ENCODE data around the gene HES7. TPM values are rescaled to one million over a fixed set of nuclear protein-coding genes. Genes with fewer than 3 reads are reported as not detected.
A peak's percentile ranks its signal among the peaks of the same experiment; 100 is the strongest.

HES7 gene
- total and polyA plus RNA-seq, 5 donors = 0.25 to 0.76 (median 0.72) TPM

DNA sequence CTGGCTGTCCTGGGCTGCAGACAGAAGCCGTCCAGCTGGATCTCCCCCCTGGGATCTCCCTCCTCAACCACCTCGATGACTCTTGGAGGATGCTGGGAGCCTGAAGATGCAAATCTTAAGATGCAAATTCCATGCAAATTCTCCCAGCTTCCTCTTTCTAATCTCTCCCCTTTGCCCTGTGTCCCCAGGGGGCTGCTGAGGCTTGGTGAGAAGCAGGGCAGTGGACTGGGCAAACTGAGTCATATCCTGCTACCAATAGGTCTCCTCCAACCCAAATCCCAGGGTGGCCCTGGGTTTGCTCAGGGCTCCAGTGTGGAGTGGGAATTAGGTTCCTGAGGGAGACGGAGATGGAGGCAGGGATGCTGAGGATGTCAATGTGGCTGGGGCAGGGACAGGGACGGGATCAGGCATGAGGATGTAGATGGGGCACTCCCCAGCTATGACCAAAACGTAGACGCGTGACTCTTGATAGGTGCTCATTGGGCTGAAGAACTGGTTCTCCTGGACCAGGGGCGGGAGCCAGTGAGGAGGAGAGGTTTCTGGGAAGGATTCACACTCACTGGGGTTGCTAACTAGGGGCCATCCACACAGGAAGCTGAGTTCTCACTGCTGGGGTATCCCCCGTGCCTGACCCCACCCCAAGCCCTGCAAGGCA is 32.7 kb downstream of the HES7 start:
- intact Hi-C loops (cut with DNase I) = loop anchor here in 2 of 4 donors (10.0 kb wide), 2 partner anchors 214 to 224 kb away; partner anchors contain the start of gene ARHGEF15 (in 1 of the 2)
- Histone ChIP-seq H3K27ac (ENCODE audit: low read length) (no peak overlapping the region), H3K9me3 (ENCODE audit: control insufficient read depth, low read length) (no peaks in the 10 kb centered on the region), H3K4me1 (ENCODE audit: control insufficient read depth, insufficient read depth, low read length) (no peaks in the 10 kb centered on the region), H3K4me3 (ENCODE audit: low read length) (no peak overlapping the region), H3K27me3 (ENCODE audit: control insufficient read depth, insufficient read depth) (no peaks in the 10 kb centered on the region)
- ATAC-seq (peak in 1 of 2 donors; percentile 25), DNase-seq (no peak)
- 41% methylated on average over 9 of the region's 9 CpGs for WGBS

DNA sequence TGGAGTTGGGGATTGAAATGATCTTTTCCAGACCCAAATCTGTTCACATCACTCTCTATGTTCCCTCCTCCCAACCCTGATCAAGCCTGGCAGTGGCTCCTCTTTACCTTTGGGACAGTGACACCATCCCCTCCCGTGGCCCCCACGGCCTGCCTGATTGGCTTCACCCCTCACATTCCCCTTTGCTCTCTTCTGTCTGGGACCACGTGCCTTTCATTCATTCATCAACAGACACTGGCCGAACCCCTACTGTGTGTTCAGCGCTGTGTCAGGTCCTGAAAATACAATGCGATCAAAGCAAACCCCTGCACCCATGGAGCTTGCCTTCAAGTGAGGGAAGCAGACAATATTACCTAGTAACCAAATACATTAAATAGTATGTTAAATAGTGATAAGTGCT is 34.2 kb downstream of the HES7 start:
- H3K4me1 ChIP-seq (ENCODE audit: control insufficient read depth, insufficient read depth, low read length) = no peaks in the 10 kb centered on the region
- no peaks in the 10 kb centered on the region for H3K9me3 ChIP-seq (ENCODE audit: control insufficient read depth, low read length)
- H3K4me3 ChIP-seq (ENCODE audit: low read length) = no peak overlapping the region
- H3K27ac ChIP-seq (ENCODE audit: low read length) = no peak overlapping the region
- intact Hi-C loops (cut with DNase I) = loop anchor here in 2 of 4 donors (10.0 kb wide), 2 partner anchors 215 to 225 kb away; partner anchors contain the start of gene ARHGEF15 (in 1 of the 2)
- H3K27me3 ChIP-seq (ENCODE audit: control insufficient read depth, insufficient read depth) = no peaks in the 10 kb centered on the region
- DNase-seq = no peak
- ATAC-seq = no peak
- 74% methylated on average over 6 of the region's 6 CpGs for WGBS

- H3K4me3 ChIP-seq (ENCODE audit: low read length) = no peak overlapping the region
- ATAC-seq (no peak), DNase-seq (no peak)
- H3K9me3 ChIP-seq (ENCODE audit: control insufficient read depth, low read length) = no peaks in the 10 kb centered on the region
- WGBS = 72% methylated on average over 5 of the region's 5 CpGs
- H3K27me3 ChIP-seq (ENCODE audit: control insufficient read depth, insufficient read depth) = no peaks in the 10 kb centered on the region
- H3K27ac ChIP-seq (ENCODE audit: low read length) = no peak overlapping the region
- intact Hi-C loops (cut with DNase I) = no loop called here
- no peaks in the 10 kb centered on the region for H3K4me1 ChIP-seq (ENCODE audit: control insufficient read depth, insufficient read depth, low read length)
Measured at GRCh38 chr17:8087952-8088230, 36.0 kb downstream of the HES7 start.

- H3K9me3 ChIP-seq (ENCODE audit: control insufficient read depth, low read length) = no peaks in the 10 kb centered on the region
- no peaks in the 10 kb centered on the region for H3K4me1 ChIP-seq (ENCODE audit: control insufficient read depth, insufficient read depth, low read length)
- WGBS = 79% methylated on average over 20 of the region's 20 CpGs
- H3K27me3 ChIP-seq (ENCODE audit: control insufficient read depth, insufficient read depth) = no peaks in the 10 kb centered on the region
- DNase-seq (peak in 1 of 3 donors; percentile 39), ATAC-seq (no peak)
- H3K4me3 ChIP-seq (ENCODE audit: low read length) = no peak within 1 kb of the TSS
- no peak within 1 kb of the TSS for H3K27ac ChIP-seq (ENCODE audit: low read length)
- intact Hi-C loops (cut with DNase I) = no loop called here
Measured at GRCh38 chr17:8087075-8087951, 36.6 kb downstream of the HES7 start, which contains the start of gene ALOX12B. TSS of gene ALOX12B (minus strand) at chr17:8087716. CDS start at chr17:8087442, 274 bp downstream.

DNA sequence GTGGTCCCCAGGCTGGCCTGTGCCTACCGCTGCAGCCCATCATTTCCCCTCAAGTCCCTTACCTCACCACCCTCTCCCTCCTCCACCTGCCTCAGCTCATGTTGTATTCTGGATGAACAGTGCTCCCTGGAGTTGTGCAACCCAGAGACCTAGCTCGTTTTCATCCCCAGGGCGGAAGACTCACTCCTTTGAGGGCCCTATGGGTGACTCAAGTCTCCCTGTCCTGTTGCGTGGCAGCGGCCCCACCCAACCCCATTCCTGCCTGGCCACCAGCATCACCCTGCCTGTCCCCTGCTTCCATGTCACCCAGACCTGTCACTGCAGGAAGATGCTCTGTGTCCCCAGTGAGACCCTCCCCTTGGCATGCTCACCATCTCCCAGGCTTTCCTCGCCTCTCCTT is 39.7 kb downstream of the HES7 start:
- H3K27ac ChIP-seq (ENCODE audit: low read length) = no peak overlapping the region
- no peaks in the 10 kb centered on the region for H3K9me3 ChIP-seq (ENCODE audit: control insufficient read depth, low read length)
- H3K4me1 ChIP-seq (ENCODE audit: control insufficient read depth, insufficient read depth, low read length) = no peaks in the 10 kb centered on the region
- intact Hi-C loops (cut with DNase I) = loop anchor here in 1 of 4 donors (5.0 kb wide), 1 partner anchor 33 kb away; the partner anchor contains the start of gene ALOXE3
- ATAC-seq = no peak
- no peak for DNase-seq
- 83% methylated on average over 6 of the region's 6 CpGs for WGBS
- no peak overlapping the region for H3K4me3 ChIP-seq (ENCODE audit: low read length)
- no peaks in the 10 kb centered on the region for H3K27me3 ChIP-seq (ENCODE audit: control insufficient read depth, insufficient read depth)

- intact Hi-C loops (cut with DNase I) = loop anchor here in 1 of 4 donors (5.0 kb wide), 1 partner anchor 35 kb away; the partner anchor contains the start of gene ALOXE3
Measured at GRCh38 chr17:8082292-8082691, 41.6 kb downstream of the HES7 start.

DNA sequence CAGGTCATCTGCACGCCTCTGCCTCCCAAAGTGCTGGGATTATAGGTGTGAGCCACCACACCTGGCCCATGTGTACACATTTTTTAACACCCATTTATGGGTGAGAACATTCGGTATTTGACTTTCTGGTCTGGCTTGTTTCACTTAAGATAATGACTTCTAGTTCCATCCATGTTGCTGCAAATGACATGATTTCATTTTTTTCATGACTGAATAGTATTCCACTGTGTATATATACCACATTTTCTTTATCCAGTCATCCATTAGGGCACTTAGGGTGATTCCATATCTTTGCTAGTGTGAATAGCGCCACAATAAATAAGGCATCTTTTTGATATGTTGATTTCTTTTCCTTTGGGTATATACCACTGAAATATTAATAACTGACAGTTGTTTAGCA is 42.0 kb downstream of the HES7 start:
- no peak for DNase-seq
- intact Hi-C loops (cut with DNase I) = loop anchor here in 1 of 4 donors (5.0 kb wide), 1 partner anchor 35 kb away; the partner anchor contains the start of gene ALOXE3
- no peaks in the 10 kb centered on the region for H3K27me3 ChIP-seq (ENCODE audit: control insufficient read depth, insufficient read depth)

More at GRCh38 chr17:8082292-8082691, 41.6 kb downstream of the HES7 start:
- no peaks in the 10 kb centered on the region for H3K9me3 ChIP-seq (ENCODE audit: control insufficient read depth, low read length)
- ATAC-seq (no peak), DNase-seq (no peak)
- no peaks in the 10 kb centered on the region for H3K4me1 ChIP-seq (ENCODE audit: control insufficient read depth, insufficient read depth, low read length)
- no peak overlapping the region for H3K27ac ChIP-seq (ENCODE audit: low read length)
- WGBS = 74% methylated on average over 10 of the region's 10 CpGs
- H3K4me3 ChIP-seq (ENCODE audit: low read length) = no peak overlapping the region
- no peaks in the 10 kb centered on the region for H3K27me3 ChIP-seq (ENCODE audit: control insufficient read depth, insufficient read depth)

DNA sequence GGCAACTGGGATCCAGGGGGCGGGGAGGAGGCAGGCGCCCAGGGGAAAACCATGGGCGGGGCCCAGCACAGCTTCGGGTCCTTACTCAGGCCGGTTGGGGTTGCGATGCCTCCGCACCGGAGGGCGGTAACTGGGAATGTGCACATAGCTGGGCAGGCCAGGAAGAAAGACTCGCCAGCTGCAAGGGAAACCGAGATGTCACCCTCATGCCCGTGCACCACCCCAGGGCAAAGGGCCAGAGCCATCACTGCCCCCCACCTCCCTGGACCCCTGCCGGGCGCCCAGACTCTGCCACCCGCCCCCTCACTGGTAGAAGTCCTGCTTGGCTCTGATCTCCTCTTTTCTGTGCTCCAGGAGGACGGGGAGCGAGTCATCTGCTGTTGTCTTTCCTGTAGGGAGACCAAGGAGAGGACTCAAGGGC is 43.1 kb downstream of the HES7 start:
- DNase-seq (no peak), ATAC-seq (peak in 1 of 2 donors; percentile 11)
- no peaks in the 10 kb centered on the region for H3K9me3 ChIP-seq (ENCODE audit: control insufficient read depth, low read length)
- no peak overlapping the region for H3K4me3 ChIP-seq (ENCODE audit: low read length)
- WGBS = 37% methylated on average over 17 of the region's 17 CpGs
- H3K27ac ChIP-seq (ENCODE audit: low read length) = no peak overlapping the region
- no peaks in the 10 kb centered on the region for H3K27me3 ChIP-seq (ENCODE audit: control insufficient read depth, insufficient read depth)
- no peaks in the 10 kb centered on the region for H3K4me1 ChIP-seq (ENCODE audit: control insufficient read depth, insufficient read depth, low read length)
- intact Hi-C loops (cut with DNase I) = loop anchor here in 1 of 4 donors (5.0 kb wide), 1 partner anchor 36 kb away; the partner anchor contains the start of gene ALOXE3

More for the DNA sequence above, 42.0 kb downstream of the HES7 start:
- Histone ChIP-seq H3K9me3 (ENCODE audit: control insufficient read depth, low read length) (no peaks in the 10 kb centered on the region), H3K4me3 (ENCODE audit: low read length) (no peak overlapping the region), H3K27ac (ENCODE audit: low read length) (no peak overlapping the region), H3K4me1 (ENCODE audit: control insufficient read depth, insufficient read depth, low read length) (no peaks in the 10 kb centered on the region)
- WGBS = 91% methylated on average over 3 of the region's 3 CpGs
- no peak for ATAC-seq

DNA sequence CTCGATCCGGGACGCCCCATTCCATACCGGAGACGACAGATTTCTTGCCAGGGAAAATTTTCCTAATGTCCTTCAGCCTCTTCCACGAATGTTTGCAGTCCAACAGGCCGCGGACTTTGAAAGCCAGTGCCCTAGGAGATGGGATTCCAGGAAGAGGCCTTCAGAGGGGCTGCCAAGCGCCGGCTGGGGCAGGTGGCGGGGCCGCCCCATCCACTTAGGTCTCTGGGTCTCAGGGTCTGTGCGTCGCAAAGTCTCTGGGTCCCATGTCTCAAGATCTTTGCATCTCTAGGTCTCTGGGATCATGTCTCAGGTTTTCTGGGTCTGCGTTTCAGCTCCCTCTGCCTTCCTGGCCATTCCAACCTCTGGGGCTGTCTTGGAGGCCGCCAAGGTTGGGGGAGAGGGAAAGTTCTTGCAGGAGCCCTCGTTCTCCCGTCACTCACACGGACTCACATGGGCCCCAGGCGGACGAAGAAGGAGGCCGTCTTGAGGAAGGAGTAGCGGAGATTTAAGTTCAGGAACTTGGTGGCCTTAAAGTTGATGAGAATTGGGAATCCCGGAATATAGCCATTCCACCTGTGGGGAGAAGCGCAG is 43.6 kb downstream of the HES7 start:
- ATAC-seq (peak in 1 of 2 donors; percentile 22), DNase-seq (no peak)
- Histone ChIP-seq H3K27me3 (ENCODE audit: control insufficient read depth, insufficient read depth) (no peaks in the 10 kb centered on the region), H3K9me3 (ENCODE audit: control insufficient read depth, low read length) (no peaks in the 10 kb centered on the region), H3K4me1 (ENCODE audit: control insufficient read depth, insufficient read depth, low read length) (no peaks in the 10 kb centered on the region), H3K27ac (ENCODE audit: low read length) (no peak overlapping the region), H3K4me3 (ENCODE audit: low read length) (no peak overlapping the region)
- intact Hi-C loops (cut with DNase I) = loop anchor here in 1 of 4 donors (5.0 kb wide), 1 partner anchor 37 kb away; the partner anchor contains the start of gene ALOXE3
- 17% methylated on average over 25 of the region's 25 CpGs for WGBS

DNA sequence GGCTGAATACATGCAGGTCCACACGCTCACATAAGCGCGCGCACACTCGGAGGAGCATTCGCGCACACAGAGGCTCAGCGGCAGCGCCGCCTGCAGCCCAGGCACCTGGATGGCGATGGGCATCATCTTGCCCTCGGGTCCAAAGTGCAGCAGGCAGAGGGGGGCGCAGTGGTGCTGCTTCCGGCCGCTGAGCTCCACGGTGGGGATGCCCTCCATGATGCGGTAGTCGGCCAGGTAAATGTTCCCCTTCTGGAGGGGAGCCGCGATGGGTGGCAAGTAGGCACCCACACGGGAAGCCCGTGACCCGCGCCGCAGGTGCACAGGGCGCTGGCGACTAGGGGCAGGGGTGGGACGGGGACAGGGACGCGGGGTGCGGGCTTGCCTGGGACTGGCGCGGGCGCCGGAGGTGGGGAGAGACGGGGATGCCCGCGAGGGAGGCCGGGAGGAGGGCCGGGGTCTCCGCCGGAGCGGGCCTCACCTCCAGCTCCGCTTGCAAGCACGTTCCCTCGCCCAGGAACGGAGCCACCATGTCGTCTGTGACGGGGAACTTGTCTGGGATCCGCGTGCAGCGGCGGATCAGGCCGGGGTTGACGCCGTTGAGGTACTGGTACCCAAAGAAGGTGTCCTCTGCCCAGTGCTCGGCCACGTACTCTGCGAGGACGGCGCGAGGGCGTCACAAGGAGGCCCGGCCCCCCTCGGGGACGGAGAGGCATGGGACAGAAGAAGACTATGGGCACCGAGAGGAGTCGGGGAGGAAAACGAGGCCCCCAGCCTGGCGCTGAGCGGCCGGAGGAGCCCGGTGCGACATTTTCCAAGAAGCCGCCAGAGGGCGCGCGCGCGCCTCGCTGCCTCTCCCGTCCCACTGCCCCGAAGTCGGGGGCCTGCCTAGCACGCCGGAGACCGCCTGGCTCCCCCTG is 44.4 kb downstream of the HES7 start:
- DNase-seq (peak; percentile 71 to 91 (median 85)), ATAC-seq (peak; percentile 84 to 89)
- Histone ChIP-seq H3K27ac (ENCODE audit: low read length) (no peak overlapping the region), H3K9me3 (ENCODE audit: control insufficient read depth, low read length) (no peaks in the 10 kb centered on the region), H3K4me3 (ENCODE audit: low read length) (peak overlapping the region; percentile 2), H3K27me3 (ENCODE audit: control insufficient read depth, insufficient read depth) (no peaks in the 10 kb centered on the region), H3K4me1 (ENCODE audit: control insufficient read depth, insufficient read depth, low read length) (no peaks in the 10 kb centered on the region)
- 1% methylated on average over 87 of the region's 87 CpGs for whole genome bisulfite sequencing
- intact Hi-C loops (cut with DNase I) = loop anchor here in 1 of 4 donors (5.0 kb wide), 1 partner anchor 38 kb away; the partner anchor contains the start of gene ALOXE3

All from right cardiac atrium (tissue), 5 donors.